ENCODE results near the gene XRCC4.
"Not testable (repeated sequence)": the region's sequence is repeated elsewhere in the genome, so short reads cannot be mapped to it uniquely, and the experiment has no call there.

Gene XRCC4

DNA sequence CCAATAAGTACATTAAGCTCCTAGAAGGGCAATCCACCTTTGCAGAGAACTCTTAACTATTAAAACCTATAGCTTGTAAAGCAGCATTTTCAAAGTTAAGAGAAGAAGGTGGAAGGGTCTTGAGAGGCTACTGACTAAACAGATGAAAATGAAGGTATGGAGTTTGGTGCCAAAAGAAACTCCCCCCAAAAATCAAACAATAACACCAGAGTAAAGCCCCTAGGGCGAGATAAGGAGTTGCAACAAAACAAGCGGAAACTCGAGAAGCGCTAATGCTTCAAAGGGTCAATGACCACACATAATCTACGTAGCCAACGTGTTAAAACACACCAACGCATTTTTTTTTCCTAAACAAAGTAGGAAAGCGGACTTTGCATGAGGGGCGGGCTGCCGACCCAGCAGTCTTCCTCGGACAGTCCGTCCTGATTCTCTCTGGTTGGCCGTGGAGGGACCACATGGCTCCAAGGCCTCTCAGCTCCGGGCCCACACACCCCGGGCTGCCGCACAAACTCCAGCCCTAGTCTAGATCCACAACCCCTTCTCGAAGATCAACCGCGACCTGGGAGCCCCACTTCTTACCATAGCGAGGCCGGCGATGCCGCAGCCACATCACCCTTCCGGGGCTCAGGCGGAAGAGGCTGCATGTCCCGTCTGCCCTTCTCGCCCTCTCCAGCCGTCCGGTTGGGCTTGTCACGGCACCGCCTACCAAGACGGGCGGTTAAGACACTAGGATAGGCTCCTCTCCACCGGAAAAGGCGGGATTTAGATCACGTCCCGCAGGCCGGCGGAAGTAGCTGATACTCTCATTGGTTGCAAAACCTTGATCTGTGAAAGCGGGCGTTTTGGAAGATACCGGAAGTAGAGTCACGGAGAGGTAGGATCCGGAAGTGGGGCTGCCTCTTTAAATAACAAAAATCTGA is at the start of gene XRCC4, which contains the start of gene TMEM167A:
Gene XRCC4 (plus strand): TSS at position 806 of the 920 bp plus-strand sequence. CDS start 27,373 bp downstream, outside the sequence.
Gene TMEM167A (minus strand): TSS at position 653 of the 920 bp plus-strand sequence. CDS start 71 bp downstream, at position 582.
- DNase-seq: peak; percentile 86 to 90

DNA sequence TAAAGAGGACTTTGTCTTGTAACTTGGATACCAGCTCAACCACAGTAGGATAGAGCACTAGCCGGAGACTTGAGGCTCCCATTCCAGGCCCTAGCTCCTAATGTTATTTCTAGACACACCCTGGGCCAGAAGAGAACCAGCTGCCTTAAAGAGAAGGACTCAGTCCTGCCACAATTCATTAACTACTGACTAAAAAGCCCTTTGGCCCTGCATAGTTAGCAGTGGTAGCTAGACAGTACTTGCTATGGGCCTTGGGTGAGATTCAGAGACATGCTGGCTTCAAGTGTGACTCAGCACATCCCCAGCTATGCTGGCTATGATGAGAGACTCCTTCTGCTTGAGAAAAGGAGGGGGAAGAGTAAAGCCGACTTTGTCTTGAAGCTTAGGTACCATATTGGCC is 47.4 kb upstream of the XRCC4 start:
- DNase-seq: no peak

DNA sequence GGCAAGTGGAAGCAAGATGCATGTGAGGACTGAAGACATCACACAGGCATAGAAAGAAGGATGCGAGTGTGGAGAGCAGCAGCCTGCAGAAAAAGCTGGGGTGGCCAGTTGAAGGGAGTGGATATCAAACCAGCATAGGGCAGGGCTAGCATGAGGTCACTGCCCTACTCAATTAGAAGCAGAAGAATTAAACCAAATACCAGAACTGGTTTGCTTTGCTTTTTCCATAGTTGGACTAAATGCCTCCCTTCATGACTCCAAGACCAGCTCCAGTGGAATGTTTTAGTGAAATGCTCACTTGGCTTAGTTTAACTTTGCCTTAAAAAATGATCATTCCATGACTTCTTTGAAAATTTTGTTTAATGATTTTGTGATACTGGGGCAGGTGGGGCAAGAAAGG is 46.0 kb upstream of the XRCC4 start:
- DNase-seq: no peak

DNA sequence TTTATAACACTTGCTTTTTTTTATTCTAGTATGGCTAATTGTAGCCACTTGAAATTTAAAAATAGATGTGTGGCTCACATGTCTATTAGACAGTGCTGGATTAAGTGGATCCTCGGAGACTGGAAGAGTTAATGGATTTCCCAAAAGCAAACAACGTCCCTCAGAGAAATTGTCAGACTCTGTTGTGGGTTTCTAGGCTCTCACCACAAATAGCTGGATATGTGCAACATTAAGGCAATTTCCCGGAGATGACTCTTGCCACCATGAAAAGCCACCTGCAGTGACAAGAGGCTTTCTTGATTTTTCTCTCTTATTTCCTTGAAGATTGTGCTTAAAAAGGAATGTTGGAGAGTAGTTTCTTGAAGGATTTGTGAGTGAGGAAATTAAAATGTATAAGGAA is 43.3 kb upstream of the XRCC4 start:
- no peak for DNase-seq

DNA sequence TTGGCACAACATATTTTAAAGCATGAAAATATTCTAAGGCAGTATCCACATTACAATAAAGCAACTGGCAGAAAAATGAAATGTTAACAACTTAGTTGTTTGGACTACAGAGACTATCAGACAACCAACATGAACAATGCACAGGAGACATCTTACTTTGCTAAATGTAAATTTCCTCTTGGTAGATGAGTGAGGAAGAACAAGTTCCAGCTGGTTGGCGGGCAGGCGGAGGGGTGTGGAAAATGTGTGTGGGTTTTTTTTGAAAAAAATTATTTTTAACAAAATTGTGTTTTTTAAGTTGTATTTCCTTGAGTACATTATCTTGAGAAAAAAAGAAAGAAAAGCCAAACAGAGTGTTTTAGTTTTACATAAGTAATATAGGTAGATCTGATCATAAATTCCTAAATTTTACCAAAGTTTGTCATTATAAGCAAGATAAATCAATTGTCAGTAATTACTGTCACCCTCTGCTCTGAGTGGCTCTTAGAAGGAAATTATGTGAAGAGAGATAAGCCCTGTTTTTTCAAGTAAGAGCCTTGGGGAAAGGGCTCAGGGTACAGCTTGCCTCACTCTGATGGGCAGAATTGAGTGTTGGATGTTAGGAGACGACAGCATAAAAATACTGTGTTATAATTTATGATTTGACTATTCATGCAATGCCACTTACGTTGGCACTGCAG is 42.7 kb upstream of the XRCC4 start:
- DNase-seq: no peak

DNA sequence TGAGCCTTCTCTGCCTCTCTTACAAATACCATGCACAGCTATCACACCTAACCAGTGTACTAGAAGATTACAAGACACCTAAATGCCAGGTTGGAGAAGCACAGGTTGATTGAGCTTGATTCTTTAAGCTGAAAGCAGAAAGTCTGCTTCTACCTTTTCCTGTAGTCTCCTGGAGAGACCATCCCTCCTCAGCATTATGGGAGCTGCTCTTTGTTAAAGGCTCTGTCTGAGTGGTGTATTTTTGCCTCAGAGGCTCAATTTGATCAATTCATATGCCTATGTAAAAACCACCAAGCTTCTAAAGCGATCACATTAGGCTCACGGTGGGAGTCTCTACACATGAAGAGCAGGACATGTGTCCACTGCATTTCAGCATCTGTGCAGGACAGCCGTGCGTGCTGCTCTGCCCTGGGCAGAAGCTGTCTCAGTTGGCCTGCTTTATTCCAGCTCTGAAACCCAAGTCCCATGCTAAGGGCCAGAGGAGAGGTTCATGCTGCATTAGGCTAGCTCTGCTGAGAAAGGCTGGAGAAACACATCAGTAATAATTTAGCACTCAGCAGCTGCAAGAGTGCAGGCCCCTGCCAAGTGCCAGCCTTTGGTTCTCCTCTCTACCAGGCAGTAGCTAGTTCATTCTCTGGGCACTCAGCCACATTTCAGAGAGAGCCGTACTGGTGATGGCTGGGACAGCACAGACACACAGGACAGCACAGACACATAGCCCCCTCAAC is 41.8 kb upstream of the XRCC4 start:
- no peak for DNase-seq

DNA sequence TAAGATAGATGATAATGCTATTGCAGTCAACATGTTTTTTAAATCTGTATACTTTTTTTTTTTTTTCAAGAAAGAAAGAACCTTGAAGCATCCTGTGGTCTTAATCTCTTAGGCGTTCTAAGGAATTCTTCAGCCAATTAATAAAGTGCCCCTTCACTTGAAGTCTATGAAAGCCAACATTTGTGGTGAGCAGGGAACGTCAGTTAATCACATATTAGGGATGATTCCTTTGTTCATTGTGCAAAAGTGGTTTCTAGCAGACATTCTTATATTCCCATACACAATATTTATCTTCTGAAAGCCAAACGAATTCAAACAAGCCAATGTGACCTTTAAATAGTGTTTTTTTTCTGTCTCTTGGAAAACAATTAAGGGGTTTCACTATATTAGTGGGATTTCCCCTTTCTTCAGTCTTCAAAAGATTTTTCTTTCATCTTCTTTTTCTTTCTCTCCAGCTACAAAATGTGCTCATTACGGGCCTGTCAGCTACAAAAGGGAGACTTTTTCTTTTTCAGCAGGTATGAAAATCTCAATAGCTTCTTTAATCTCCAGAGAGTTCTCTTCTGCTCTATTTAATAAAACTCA is 40.3 kb upstream of the XRCC4 start:
- no peak for DNase-seq

DNA sequence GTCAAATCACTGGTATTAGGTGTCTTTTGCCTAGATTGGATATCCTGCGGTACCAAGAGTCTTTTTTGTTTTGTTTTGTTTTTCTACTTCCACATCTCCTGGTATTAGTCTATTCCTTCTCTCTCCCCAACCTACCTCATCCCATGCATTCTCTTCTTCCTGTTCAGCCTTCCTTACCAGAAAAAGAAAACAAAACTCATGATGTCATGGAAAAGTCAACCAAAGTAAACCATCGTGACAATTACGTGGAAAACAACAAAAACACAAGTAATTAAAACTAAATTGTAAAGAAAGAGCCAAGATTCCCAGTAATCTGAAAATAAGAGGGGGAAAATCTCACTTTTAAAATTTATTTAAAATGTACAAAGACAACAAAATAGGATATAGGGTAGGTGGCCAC is 38.4 kb upstream of the XRCC4 start:
- DNase-seq: no peak

DNA sequence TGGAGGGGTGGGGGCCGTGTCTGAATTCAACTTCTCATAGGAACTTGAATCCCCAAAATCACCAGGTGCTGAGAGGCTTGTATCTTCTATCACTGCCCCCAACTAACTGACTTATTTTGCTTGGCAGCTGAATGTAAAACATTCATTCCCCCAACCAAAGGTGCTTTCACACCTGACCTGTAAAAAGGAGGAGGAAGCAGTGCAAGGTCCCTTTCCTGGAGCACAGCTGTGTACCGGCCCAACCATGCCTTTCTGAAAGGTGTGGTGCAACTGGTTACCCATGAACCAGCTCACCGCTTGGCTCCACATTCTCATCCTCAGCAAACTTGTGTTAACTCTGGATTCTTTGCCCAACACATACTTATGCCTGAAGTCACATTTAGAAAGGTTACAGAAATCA is 34.8 kb upstream of the XRCC4 start:
- no peak for DNase-seq

DNA sequence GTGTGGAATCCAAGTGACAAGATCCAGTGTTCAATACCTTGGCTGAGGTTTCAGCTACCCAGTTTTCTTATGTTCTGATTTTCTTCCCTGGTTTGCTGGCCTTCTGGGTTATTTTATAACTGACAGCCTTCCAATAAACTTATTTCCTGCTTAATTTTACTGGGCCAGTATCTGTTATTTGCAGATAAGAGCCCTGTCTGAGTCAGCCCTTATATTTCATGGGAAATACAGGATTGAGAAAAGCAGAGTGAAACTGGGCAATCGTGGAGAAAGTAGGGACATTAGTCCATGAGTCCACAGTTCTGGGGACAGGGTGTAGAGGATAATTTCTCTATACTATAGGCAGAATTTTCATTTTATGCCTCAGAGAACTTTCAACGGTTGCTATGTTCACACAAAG is 32.4 kb upstream of the XRCC4 start:
- no peak for DNase-seq

DNA sequence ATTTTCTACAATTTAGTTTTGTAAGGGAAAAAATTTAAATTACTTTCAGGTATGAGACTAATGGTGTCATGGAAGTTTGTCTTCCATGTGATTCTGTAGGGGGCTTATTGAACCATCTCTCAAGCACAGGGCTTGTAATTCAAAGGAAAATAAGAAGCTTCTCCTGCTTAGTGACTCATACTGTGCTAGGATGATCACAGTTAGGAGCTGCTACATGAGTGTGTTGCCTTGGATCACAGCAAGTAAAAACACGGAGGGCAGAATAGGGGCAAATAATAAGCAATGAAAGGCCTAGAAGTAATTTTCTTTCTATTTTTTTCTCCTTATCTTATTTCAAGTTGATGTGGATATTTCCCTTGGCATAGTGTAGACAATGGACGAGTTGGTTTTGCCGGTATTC is 29.1 kb upstream of the XRCC4 start:
- DNase-seq: no peak

DNA sequence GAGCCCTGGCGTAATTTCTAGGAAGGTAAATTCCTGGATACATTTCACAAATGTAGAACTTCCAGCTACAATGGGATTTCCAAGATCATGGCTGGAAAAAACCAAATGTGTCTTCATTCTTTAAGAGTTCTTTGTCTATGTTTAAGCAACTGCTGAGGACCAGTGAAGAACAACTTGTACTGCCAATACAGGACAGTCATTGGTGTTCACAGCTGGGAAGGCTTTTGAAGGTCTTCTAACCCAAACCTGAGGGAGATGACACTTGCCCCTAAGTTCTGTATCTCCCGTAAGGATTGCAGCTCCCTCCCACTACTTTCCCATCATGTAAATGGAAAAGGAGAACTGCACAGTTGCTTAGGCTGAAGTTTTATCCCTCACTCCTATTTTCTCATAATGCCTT is 28.5 kb upstream of the XRCC4 start:
- no peak for DNase-seq

DNA sequence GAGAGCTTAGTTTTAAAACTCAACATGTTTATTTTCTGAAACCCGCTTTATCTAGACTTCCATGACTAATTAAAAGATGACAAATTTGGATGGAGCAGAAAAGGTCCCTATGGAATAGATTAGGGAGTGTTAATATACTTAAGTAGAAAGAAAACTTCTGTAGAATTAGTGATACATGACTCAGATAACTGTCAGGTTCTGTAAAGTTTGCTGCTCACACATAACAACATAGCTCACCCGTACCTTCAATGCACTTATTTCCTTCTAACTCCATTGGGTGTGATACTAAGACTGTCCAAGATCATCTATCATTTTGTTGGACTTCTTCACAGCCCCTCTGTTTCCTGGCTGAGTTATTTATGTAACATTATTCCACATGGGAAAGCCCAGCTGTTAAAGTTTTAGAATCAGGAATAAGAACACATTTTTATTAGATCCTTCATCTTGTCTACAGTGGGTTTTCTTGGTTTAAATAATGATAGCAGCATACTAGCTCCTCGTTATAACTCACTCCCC is 27.9 kb upstream of the XRCC4 start:
- DNase-seq: no peak

DNA sequence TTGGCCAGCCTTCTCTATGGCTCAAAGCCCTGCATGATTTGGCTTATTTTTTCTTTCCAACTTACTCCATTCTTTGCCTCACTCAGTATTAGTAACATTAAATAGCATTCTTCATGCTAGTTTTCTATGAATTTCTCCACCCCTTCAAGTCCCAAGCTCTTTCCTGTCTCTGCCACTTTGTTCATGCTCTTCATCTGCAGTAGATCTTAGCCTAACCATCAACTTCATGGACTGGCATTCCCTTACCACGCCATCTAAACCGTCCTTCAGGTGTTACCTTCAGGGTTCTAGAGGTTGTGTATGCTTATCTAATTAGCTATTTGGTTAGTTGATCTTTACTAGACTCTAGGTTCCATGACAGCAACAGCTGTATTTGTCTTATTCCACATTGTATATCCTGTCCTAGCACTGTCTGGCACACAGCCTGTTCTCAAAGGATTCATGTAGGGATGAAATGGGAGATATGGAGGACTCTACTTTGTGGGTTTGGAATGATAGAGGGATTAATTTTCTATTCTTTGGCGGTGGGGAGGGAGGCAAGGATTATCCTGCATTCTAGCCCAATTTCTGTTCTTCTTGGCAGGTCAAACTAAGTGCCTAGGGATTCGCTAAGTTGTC is 26.5 kb upstream of the XRCC4 start:
- DNase-seq: no peak

DNA sequence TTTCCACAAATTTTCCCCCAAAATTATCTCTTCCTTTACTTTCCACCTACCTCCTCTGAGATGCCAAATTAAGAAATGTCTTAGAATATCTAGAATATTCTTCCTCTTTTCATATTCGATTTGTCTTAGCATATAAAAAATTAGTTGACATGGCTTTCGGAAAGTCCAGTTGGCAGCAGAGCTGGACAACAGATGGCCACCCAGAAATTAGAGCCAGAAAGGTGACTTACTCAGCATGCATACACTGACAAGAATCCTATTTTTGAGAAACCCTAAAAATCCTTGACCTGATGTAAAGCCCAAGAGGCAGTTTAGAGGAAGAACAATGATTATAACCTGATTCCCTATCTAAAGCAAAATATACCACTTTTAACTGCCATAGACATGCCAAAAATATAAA is 22.2 kb upstream of the XRCC4 start:
- DNase-seq: no peak

DNA sequence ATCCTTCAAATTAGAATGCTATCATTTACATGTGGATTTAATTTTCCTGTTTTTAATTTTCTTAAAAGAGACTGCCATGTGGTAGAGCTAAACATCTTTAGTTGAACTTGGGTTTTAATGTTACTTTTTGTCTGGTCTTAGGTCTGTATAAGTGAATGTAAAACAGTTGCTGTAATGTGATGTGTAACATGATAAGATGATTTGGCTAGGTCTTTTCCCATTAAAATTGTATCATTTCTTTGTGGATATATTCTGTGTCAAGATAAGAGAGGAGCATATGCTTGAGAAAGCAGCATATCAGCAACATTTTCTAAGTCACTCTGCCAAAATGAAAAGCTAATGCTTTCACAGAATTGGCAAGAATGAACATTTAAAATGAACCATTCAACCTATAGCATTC is 18.6 kb upstream of the XRCC4 start:
- no peak for DNase-seq

DNA sequence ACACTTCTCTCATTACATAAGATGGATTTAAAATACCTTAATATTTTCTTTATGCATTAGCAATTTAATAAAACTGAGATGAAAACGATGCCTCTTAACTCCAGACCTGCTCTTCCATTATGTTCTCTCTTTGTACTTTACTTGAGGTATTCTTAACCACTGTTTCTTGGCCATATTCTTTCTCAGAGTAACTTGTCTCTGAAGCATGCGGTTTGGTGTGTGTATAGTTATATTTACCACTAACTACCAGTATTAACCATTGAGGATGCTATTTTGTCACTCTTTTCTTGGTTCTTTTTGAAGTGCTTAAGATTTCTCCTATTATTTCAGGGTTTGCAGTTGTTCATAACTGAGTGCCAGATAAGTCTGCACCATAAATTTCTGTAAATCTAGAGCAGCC is 18.0 kb upstream of the XRCC4 start:
- DNase-seq: no peak

DNA sequence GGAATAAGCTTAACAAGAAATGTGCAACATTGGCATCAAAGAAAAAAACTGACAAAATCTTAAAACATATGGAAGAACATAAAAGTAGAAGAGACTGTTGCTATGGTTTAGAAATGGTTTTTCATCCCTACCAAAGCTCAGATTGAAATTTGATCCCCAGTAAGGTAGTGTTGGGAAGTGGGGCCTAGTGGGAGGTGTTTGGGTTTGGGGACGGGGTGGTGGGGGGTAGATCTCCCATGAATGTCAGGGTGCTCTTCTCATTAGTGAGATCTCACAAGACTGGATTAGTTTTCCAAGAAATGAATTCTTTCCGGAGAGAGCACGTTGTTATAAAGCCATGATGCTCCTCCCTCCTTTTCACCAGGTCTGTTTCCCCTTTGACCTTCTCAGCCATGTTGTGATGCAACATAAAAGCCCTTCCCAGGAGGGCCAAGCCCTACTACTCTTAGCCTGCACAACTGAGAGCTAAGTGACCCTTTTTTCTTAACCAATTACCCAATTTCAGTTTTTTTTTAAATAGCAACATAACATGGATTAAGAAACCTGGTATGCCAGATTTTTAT is 10.7 kb upstream of the XRCC4 start:
- no peak for DNase-seq

DNA sequence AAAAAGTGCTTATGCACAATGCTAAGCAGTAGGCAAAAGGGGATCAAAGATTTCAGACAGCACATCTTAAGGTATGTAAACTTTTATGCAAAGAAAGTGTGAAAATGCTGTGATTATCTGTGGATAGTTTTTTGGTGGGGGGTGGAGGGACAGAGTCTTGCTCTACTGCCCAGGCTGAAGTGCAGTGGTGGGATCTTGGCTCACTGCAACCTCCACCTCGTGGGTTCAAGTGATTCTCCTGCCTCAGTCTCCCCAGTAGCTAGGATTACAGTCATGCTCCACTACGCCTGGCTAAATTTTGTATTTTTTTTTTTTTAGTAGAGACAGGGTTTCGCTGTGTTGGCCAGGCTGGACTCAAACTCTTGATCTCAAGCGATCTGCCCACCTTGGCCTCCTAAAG is 10.0 kb upstream of the XRCC4 start:
- not testable (repeated sequence) for DNase-seq

DNA sequence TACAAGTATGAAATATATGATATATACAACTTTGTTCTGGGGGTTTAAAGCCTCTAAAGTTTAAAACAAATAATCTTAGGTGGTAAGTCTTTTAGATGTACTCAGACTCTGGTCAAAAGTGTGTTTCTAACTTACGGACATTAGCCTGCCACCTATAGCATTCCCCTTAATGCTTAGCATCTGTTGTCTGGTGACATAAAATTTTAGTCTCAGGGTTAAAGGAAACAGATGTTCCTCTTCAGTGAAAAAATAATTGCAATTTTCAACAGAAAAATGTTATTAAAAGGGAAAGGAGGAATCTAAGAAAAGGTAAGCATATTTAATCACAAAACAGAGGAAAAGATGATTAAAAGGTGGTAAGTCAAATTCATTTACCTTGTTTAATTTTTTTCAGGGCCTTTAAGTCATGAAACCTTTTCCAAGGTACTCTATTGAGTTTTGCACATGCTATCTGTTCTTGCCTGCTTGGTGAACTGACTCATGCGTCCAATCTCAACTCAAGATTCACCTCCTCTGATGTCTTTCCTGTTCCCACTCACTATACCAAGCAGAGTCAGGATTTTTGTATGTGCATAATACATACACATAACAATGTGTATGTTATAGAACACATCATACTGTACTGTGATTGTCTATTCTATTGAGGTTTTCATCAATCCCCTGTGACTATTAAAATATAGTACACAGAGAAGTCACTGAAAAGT is 8.1 kb upstream of the XRCC4 start:
- DNase-seq: no peak

DNA sequence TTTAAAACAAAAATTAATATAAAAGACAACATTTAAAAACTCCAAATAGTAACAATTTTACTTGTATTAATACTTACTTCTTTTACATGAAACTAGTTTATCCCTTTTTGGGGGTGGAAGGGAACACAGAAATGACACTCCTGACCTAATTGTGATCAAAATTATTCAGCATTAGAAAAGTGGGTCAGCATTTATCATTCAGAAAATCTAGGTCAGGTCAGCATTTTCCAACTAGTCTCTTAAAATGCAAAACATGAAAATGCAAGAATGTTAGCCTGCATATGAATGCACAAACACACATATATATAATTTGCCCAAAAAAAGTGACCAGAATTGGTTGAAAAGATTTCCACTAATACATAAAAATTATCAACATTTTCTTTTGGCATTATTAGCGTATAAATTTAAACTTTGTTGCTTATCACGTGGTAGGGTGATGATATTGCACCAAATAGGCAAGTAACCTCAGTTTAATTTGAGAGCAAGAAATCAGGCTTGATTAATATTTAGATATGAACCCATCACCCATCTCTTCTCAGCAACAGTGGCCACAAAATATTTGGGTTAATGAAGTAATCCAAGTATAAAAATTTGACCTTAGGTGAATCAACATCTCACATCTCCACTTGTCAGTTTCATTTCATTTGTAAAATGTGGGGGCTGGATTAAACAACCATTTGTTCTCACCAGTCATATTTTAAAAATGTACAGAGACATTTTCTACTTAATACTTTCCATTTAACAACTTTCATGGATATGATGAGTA is 5.9 kb upstream of the XRCC4 start:
- no peak for DNase-seq
